Stimulated activated effector memory CD8-positive, alpha-beta T cell treated with anti-CD3 and anti-CD28 coated beads, Interleukin-12 subunit alpha, Interleukin-12 subunit beta, amount 100 ng/mL, for 72 hours (primary cell): ENCODE results near the gene CROCC2.
A peak's percentile ranks its signal among the peaks of the same experiment; 100 is the strongest.

Source experiments
- ATAC-seq: fragments of 150-1000 bp; cut with Tn5 transposase; 2 replicates; pipeline ENCODE4 v1.10.0; 2021
- DNase-seq, 2 donors: peaks; one replicate each; pipeline ENCODE4 v3.0.0; 2021 to 2022; ENCODE audit warnings: low spot score in 2 of 2
- H3K27ac Mint-ChIP-seq: one replicate; pipeline ENCODE4 v1.8.0; 2022; ENCODE audit warnings: mild to moderate bottlenecking, mixed read lengths
- H3K36me3 Mint-ChIP-seq: one replicate; pipeline ENCODE4 v1.8.0; 2022; ENCODE audit warnings: mild to moderate bottlenecking, mixed read lengths
- H3K4me1 Mint-ChIP-seq: one replicate; pipeline ENCODE4 v1.8.0; 2022; ENCODE audit warnings: mixed read lengths
- H3K4me3 Mint-ChIP-seq: one replicate; pipeline ENCODE4 v1.8.0; 2022; ENCODE audit warnings: mild to moderate bottlenecking, mixed read lengths
- H3K9me3 Mint-ChIP-seq: one replicate; pipeline ENCODE4 v1.8.0; 2022; ENCODE audit warnings: mixed read lengths

The CROCC2 gene

DNA sequence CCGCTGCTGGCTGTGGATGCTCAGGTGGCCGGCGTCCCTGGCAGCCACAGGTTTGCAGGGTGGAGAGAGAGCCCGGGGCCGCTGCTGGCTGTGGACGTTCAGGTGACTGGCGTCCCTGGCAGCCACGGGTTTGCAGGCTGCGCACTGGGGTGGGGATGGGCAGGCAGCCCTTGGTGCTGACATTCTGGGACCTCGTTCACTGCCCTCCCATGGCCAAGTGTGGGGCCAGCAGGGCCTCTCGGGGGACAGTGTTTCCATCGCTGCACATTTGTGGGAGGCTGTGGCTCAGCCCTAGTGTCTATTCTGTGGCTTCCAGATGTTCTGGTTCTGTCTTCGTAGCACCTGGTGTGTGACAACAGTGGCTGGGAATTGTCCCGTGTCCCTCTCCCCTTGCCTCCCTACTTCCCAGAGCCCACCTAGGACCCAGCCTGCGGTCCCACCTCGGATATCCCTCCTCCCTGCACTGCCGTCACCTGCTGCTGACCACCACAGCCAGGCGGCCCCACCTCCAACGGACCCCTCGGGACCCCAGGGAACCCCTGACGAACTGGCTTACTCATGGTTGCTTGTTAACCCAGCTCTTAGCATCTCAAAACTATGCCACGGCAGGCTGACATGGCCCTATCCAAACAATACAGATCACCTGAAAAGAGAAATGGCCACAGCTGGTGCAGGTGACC, 915 bp downstream of the CROCC2 start:
- H3K9me3 Mint-ChIP-seq: no peaks in the 10 kb centered on the region
- no peak for DNase-seq
- no peak overlapping the region for H3K4me3 Mint-ChIP-seq
- H3K36me3 Mint-ChIP-seq: no peaks in the 10 kb centered on the region
- H3K4me1 Mint-ChIP-seq: no peaks in the 10 kb centered on the region
- no peak overlapping the region for H3K27ac Mint-ChIP-seq
- ATAC-seq: no peak

DNA sequence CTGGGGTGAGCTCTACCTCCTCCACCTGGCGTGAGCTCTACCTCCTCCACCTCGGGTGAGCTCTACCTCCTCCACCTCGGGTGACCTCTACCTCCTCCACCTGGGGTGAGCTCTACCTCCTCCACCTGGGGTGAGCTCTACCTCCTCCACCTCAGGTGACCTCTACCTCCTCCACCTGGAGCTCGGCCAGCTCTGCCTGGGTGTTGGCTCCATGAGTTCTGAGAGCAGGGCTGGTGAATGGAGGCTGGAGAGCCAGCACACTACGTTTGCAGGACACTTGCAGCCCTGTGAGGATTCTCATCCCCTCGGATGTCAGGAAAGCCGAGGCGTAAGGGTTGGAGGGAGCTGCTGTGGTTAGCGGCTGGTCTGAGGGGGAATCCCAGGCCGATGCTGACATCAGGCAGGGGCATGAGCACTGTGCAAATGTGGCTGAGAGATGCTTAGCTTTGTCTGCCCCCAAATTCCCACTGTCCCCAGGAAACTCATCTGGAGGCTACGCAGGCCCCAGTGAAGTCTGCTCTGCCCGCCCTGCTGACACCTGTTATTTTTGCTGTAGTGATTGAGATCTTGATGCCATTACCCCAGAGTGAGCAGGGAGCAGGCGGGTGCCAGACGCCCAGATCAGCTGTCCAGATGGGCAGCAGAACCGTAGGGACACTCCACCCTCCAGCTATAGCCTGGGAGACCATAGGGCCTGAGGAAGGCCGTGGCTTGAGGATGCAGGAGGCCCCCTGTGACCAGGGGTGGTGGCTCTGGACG, 3.3 kb downstream of the CROCC2 start:
- no peaks in the 10 kb centered on the region for H3K4me1 Mint-ChIP-seq
- DNase-seq: no peak
- no peaks in the 10 kb centered on the region for H3K36me3 Mint-ChIP-seq
- ATAC-seq: no peak
- no peak overlapping the region for H3K27ac Mint-ChIP-seq
- H3K4me3 Mint-ChIP-seq: no peak overlapping the region
- H3K9me3 Mint-ChIP-seq: no peaks in the 10 kb centered on the region

DNA sequence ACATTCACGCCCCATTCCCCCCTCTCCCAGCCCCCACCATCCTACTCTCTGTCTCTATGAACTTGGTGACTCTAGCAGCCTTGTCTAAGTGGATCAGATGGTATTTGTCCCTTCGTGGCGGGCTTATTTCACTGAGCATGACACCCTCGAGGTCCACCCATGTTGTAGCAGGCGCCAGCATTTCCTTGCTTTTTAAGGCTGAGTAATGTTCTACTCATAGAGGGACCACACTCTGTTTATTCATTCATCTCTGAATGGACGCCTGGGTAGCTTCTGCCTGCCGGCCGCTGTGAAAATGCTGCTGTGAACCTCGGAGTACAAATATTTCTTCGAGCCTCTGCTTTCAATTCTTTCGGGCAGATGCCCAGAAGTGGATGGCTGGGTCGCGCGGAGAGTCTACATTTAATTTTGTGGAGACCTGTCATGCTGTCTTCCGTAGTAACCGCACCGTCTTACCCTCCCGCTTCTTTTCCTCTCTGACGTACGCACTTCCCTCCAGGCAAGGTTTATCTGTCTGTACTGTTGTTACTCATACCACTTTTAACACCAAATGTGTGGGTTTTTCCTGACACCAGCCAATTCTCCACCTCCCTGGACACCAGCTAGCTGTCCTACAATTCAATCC, 5.6 kb downstream of the CROCC2 start:
- no peaks in the 10 kb centered on the region for H3K36me3 Mint-ChIP-seq
- H3K9me3 Mint-ChIP-seq: no peaks in the 10 kb centered on the region
- ATAC-seq: no peak
- no peak overlapping the region for H3K4me3 Mint-ChIP-seq
- H3K4me1 Mint-ChIP-seq: no peaks in the 10 kb centered on the region
- no peak for DNase-seq
- H3K27ac Mint-ChIP-seq: no peak overlapping the region

DNA sequence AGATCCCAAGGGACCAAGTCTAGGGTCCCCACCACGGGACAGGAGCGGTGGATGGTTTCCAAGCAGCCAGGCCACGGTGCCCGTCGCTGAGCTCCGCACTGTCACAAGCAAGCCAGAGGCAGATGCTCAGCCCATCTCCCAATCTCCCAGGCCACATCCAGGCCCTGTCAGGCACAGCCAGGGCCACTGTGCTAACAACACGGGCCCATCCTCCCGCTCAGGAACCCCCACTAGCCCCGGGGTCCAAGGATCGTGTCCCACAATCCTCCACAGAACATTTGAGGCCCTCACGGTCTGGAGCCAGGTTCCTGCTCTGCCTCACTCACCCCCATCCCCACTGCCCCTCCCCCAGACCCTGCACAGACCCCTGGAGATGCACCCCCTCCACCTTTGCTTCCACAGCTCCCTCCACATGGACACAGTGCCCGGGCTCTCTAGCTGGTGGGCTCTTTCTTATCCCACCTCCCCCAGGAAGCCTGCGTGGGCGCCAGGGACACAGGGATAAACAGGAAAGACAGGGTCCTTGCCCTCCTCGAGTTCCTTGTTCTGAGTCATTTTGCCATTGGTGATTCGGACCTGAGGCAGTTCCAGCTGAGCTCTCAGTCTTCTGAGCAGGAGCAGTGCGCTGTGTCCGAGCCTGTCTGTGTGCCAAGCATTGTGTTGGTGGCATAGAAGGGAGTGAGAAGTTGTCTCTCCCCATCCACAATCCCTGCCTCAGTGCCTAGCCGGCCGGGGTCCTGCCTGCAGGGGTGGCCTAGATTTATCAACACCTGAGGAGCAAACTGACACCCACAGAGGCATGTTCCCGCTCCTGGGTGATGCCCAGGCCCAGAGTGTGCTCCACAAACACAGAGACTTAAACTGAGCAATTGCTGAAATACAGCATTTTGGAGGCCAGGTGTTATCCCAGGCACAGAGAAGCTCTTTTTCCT, 7.0 kb downstream of the CROCC2 start:
- Mint-ChIP-seq H3K36me3 (no peaks in the 10 kb centered on the region), H3K27ac (no peak overlapping the region), H3K9me3 (no peaks in the 10 kb centered on the region), H3K4me1 (no peaks in the 10 kb centered on the region), H3K4me3 (no peak overlapping the region)
- ATAC-seq (no peak), DNase-seq (no peak)

DNA sequence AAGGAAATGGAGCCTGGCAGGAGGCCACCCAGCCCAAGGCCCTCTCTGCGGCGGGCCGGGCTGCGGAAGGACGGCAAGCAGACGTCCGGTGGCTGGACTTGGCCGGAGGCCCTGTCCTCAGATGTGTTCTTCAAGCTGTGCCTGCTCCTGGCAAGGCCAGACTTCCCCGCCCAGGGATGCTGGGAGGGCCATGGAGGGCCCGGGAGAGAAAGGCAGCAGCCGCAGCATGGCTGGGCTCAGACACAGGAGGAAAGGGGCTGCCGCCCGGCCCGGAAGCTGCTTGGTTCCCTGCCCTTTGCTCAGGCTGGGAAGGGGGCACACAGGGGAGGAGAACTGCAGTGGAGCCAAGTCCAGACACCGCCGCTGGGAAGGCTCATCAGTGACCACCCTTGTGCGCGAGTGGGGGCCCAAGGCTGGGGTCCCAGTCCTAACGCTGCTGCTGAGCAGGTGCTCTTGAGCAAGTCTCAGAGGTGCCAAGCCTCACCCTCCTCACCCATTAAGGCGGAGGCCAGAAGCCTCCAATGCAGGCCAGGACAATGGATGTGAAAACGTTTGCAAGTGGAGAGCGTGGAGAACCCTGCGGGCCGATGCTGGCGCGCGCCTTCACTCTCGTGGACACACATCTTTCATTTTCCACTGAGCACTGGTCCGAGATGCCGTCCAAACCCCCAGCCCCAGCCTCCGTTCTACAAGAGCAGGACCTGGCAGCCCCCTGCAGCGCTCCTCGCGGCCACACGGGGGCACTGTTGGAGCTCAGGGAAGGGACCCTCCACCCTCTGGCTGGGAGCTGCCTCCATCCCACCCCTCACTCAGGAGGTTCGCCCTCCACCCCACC, 7.9 kb downstream of the CROCC2 start:
- H3K4me3 Mint-ChIP-seq: no peak overlapping the region
- ATAC-seq (no peak), DNase-seq (peak; percentile 53 to 85)
- H3K36me3 Mint-ChIP-seq: no peaks in the 10 kb centered on the region
- H3K4me1 Mint-ChIP-seq: no peaks in the 10 kb centered on the region
- no peaks in the 10 kb centered on the region for H3K9me3 Mint-ChIP-seq
- H3K27ac Mint-ChIP-seq: no peak overlapping the region

DNA sequence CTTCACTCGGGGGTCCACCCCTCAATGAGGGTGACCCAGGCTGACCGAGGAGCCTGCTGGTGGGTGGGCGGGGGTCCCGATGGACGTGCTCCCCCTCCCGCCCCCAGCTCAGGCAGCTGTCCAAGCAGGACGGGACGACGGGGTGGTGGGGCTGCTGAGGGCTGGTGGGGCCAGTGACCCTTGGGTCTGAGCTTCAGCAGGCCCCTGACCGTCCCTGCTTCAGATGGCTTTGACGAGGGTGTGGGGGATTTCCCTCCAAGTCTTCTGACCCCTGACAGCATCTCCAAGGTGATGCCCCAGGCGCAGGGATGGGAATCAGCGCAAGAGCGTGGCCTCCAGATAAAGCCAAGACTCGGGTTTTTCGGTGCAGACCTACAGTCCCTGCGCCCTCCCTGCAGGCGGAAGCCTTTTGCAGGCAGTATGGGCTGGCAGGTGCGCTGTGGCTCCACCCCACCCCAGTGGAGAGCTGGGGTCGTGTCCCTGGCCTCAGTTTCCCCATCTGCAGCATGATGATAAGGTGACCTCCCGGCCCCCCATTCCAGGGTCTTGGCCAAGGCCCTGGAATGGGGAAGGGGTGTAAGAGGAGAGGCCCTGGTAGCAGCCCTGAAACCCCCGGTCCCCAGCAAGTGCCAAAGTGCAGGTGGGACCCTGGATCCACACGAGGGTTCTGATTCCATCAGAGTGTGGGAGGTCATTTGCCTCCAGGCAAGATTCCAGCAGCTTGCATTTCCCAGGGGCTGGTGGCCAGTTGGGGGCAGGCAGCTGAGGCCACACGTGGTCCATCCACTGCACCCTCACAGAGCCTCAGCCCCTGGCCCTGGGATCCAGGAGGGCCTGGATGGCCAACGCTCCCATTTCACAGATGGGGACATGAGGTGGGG, 8.7 kb downstream of the CROCC2 start:
- Mint-ChIP-seq H3K4me1 (no peaks in the 10 kb centered on the region), H3K36me3 (no peaks in the 10 kb centered on the region), H3K4me3 (no peak overlapping the region), H3K27ac (no peak overlapping the region), H3K9me3 (no peaks in the 10 kb centered on the region)
- DNase-seq: no peak
- ATAC-seq: no peak

DNA sequence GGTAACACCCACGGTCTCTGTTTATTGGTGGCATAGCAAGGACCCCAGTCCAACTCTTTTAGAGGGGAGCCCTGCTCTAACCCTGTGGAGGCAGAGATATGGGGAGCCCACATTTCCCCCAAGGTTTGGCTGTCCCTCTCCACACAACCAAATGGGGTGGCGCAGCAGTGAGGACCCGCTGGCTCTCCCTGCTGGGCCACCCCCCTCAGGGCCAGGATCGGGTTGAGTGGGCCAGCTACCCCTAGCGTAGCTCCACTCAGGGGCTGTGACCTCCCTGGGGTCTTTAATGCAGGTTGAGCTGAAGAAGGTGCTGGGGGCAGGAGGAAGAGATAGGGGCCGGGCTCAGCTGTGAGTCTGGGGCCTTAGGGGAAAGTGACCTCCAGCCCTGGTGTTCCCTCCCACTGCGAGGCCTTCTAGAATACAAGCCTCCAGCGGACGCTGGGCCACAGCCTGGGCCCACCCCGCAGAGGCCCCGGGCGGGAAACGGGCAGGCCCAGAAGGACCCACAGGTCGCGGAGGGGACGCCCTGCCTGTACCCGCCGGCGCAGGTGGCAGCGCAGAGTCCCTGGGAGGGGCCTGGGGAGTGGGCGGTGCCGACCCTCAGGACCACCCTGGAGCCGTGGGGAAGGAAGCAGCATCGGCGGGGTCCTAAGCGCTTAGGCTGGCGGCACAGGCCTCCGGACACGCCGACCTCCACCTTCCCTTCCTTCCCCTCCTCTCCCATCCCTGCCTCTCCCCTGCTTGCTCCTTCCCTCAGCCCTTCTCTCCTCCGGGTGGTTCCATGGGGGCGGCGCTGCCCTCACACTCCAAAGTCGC, 9.6 kb downstream of the CROCC2 start:
- no peaks in the 10 kb centered on the region for H3K36me3 Mint-ChIP-seq
- no peaks in the 10 kb centered on the region for H3K4me1 Mint-ChIP-seq
- H3K27ac Mint-ChIP-seq: no peak overlapping the region
- ATAC-seq (no peak), DNase-seq (no peak)
- H3K9me3 Mint-ChIP-seq: no peaks in the 10 kb centered on the region
- no peak overlapping the region for H3K4me3 Mint-ChIP-seq

DNA sequence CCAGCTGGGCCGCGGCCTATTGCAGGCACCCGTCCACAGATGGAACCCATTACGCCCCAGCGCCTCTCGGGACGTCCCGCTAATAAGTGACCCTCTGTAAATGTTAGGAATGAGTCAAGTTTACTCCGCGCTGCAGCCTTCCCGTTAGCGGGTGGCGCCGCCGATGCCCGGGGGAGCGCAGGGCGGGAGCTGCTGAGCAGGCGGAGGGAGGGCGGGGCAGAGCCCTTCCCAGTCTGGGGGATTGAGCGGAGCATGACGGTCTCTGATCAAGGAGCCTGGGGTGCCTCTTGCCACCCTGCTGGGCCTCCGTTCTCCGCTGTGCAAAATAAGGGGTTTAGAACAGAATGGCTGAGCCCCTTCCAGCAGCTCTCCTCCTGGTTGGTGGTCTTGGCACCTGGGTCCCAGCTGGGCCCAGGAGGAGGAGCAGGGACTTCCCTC, 10.5 kb downstream of the CROCC2 start:
- DNase-seq (no peak), ATAC-seq (no peak)
- no peaks in the 10 kb centered on the region for H3K9me3 Mint-ChIP-seq
- no peak overlapping the region for H3K4me3 Mint-ChIP-seq
- no peak overlapping the region for H3K27ac Mint-ChIP-seq
- H3K36me3 Mint-ChIP-seq: no peaks in the 10 kb centered on the region
- H3K4me1 Mint-ChIP-seq: no peaks in the 10 kb centered on the region

DNA sequence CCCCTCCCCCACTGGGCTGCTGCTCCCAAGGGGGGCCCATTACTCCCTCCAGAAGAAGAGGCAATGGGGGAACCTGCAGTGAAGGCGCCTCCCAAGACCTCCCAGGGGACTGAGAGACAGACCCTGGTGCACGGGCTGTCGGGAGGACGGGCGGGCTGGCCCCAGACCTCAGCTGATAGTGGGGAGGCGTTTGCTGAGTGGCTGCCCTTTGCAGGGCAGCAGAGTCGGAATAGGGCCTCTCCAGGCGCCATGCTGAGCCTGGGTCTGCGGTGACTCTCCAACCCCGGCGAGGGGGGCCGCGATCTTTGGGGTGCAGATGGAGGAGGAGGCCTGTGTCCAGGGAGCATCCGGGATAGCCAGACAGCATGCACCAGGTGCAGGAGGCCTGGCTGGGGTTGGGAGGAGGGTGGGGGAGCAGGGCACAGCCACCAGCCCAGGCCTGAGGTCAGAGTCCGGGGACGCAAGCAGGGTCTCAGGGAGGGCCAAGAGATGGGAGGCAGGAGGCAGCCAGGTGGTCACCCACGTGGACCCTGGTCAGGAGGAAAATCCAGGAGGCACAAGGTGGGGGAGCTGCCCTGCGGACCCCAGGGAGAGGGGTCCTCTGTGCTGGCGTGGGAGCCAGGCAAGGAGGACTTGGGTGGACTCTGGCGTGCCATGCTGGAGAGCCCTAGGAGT, 11.0 kb downstream of the CROCC2 start:
- H3K4me1 Mint-ChIP-seq: no peaks in the 10 kb centered on the region
- H3K9me3 Mint-ChIP-seq: no peaks in the 10 kb centered on the region
- no peak for ATAC-seq
- H3K36me3 Mint-ChIP-seq: no peaks in the 10 kb centered on the region
- no peak for DNase-seq
- H3K27ac Mint-ChIP-seq: no peak overlapping the region
- no peak overlapping the region for H3K4me3 Mint-ChIP-seq

DNA sequence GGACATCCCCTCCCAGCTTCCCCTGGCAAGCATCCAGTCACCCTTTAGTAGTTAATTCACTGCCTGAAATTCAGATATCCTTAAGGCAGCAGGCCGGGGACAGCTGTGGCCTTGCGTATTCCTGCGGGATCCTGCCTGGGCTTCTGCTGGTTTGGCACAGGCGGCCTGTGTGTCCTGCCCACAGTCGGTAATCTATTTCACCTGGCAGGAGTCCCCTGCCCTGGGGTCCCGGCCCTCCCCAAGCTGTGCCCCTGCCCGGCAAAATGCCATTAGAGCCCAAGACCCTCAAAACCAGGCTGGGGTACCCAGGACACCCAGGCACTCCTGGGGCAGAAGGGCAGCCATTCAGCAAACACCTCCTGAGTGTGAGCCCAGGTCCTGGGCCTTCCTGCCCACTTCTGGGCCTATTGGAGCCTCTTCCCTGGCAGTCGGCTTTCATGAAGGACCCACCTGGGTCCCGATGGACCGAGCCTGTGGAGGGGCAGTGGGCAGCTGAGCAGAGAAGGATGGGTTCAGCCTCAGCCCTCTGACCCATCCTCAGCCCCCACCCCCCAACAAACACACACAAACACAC, 11.6 kb downstream of the CROCC2 start:
- no peak for DNase-seq
- Mint-ChIP-seq H3K36me3 (no peaks in the 10 kb centered on the region), H3K4me1 (no peaks in the 10 kb centered on the region), H3K9me3 (no peaks in the 10 kb centered on the region), H3K27ac (no peak overlapping the region), H3K4me3 (no peak overlapping the region)
- no peak for ATAC-seq

DNA sequence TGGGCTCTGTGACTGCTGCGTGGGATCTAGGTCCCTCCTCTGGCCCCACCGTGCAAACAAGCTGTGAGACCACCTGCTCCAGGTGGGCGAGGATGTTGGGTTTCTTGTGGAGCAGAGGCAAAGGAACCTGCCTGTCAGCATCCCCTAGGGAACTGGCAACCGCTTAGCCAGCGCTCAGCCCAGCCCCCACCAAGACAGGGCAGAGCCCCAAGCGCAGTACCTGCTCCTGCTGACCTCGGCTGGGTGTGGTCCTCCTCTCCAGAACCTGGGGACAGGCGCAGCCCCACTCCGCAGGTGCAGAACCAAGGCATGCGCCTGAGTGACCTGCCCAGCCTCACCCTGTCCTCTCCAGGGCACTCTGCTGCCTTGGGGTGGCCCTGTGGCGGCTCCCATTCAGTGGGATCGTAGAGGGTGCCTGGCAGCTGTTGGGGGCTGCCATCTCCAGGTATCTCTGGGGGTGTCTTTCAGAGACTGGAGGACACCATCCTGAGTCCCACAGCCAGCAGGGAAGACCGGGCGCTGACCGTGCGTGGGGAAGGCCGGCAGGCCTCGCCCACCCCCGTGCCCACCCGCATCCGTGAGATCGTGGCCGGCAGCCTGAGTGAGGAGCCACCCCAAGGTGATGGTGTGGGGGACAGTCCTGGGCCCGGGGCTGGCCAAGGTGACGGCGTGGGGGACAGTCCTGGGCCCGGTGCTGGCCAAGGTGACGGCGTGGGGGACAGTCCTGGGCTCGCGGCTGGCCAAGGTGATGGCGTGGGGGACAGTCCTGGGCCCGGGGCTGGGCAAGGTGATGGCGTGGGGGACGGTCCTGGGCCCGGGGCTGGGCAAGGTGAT, 12.3 kb downstream of the CROCC2 start:
- DNase-seq (no peak), ATAC-seq (no peak)
- Mint-ChIP-seq H3K9me3 (no peaks in the 10 kb centered on the region), H3K4me1 (no peaks in the 10 kb centered on the region), H3K4me3 (no peak overlapping the region), H3K27ac (no peak overlapping the region), H3K36me3 (no peaks in the 10 kb centered on the region)
